ENCODE results near the gene IRF7. TPM values are rescaled to one million over a fixed set of nuclear protein-coding genes. Genes with fewer than 3 reads are reported as not detected.

IRF7 gene
- total and polyA plus RNA-seq, 2 of the 4 experiments (the other 2 are of a cell fraction) = 1.6 to 4.5 TPM

DNA sequence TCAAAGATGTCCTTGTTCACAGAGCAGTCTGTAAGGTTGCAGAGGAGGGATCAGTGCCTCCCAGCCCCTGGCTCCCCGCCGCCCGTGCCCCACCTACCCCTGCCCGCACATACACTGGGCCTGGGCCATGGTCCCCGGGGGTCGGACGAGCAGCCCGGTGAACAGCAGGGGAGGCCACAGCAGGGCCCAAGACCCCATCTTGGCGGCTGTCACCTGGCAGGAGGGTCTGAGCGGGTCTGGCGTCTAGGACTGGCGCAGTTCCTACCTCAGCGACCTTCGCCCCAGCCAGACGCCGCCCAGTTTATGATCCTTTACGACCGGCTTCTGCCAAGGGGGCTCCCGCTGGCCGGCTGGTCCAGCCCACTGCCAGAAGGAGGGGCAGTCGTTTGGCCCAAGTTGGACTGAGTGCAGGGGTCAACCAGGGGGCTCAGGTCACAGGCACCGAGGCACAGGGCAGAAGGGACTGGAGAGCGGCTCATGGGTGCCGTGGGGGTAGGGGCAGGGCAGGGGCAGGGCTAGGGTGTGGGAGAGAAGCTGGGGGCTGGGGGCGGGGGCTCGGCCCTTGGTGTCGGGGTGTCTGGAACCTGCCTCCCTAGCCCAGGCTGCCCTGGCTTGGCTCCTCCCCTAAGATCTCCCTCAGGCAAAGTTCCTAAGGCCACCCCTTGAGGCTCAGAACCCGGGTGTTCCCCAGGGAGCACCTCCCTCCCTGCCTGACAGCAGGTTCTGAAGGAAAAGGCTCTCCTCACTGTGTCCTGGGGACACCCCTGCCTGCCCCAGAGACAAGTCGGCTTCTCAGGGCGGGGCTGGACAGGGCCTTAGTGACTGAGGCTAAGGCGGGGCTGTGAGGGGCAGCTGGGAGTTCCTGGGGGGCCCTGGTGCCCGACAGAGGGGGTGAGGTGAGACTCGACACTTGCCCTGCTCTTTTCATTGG, 9.2 kb upstream of the IRF7 start, which contains the start of gene CDHR5:
CDHR5 (minus strand) TSS at position 251 of the 931 bp plus-strand sequence; CDS start at position 198, 53 bp downstream.
- Histone ChIP-seq H3K27me3 (ENCODE audit: control insufficient read depth, insufficient read depth, low read length) (peaks cover 2% of the 10 kb centered on the region; the same call in 1 of the 2 replicates), H3K79me1 (ENCODE audit: low read depth in 1 of 2, low read length in 2 of 2) (no peaks in the 10 kb centered on the region), H2BK120ac (ENCODE audit: low read depth, low read length) (no peak within 1 kb of the TSS), H3K9me3 (ENCODE audit: control insufficient read depth, insufficient read depth, low read length) (no peaks in the 10 kb centered on the region), H3K4me2 (ENCODE audit: low read depth, low read length) (no peak within 1 kb of the TSS), H4K5ac (ENCODE audit: low read depth, low read length) (no peak within 1 kb of the TSS), H3K36me3 (ENCODE audit: control insufficient read depth, insufficient read depth, low read length) (peaks cover 2% of the 10 kb centered on the region; the same call in 1 of the 2 replicates), H3K9me1 (ENCODE audit: insufficient read depth, low read length) (peaks cover 8% of the 10 kb centered on the region; the same call in 1 of the 2 replicates), H4K20me1 (ENCODE audit: insufficient read depth, low read length) (peaks cover 6% of the 10 kb centered on the region), H3K4ac (ENCODE audit: low read depth, low read length) (no peak within 1 kb of the TSS), H2AFZ (replicated peaks; ENCODE audit: low read length, poor library complexity) (no peak within 1 kb of the TSS), H3K4me1 (ENCODE audit: control insufficient read depth, insufficient read depth, low read length) (peaks cover 4% of the 10 kb centered on the region; the same call in 1 of the 2 replicates), H3K18ac (ENCODE audit: low read depth, low read length) (no peak within 1 kb of the TSS), H2BK5ac (ENCODE audit: low read depth, low read length, poor library complexity, severe bottlenecking) (no peak within 1 kb of the TSS), H2AK5ac (ENCODE audit: low read depth, low read length) (no peak within 1 kb of the TSS), H3K4me3 (ENCODE audit: insufficient read depth, low read depth, low read length) (no peak within 1 kb of the TSS), H4K8ac (ENCODE audit: low read depth in 2 of 2, low read length in 2 of 2) (no peak within 1 kb of the TSS), H4K91ac (ENCODE audit: insufficient read depth, low read depth, low read length) (no peak within 1 kb of the TSS), H3K9ac (ENCODE audit: low read depth, low read length) (no peak within 1 kb of the TSS), H3K56ac (ENCODE audit: extremely low read depth, insufficient read depth, low read length) (no peak within 1 kb of the TSS), H3K23ac (ENCODE audit: low read depth, low read length) (no peak within 1 kb of the TSS), H2BK15ac (ENCODE audit: low read depth, low read length) (no peak within 1 kb of the TSS), H2BK20ac (ENCODE audit: low read depth, low read length) (no peak within 1 kb of the TSS), H2AK9ac (replicated peaks; ENCODE audit: low read depth, low read length, poor library complexity) (no peak within 1 kb of the TSS), H3K14ac (replicated peaks; ENCODE audit: low read depth, low read length) (no peak within 1 kb of the TSS), H3K27ac (ENCODE audit: insufficient read depth, low read length) (no peak within 1 kb of the TSS)
- intact Hi-C loops (cut with micrococcal nuclease) = no loop called here
- ChIA-PET POLR2A (ENCODE audit: unreplicated experiment) (no interaction called here), CTCF (no interaction called here)
- no peak for ATAC-seq (ENCODE audit: low read depth)
- 92% methylated on average over 13 of the region's 33 CpGs; no CpG with 5 or more reads in 1 of the 2 experiments for WGBS, 2 experiments (ENCODE audit: extremely low coverage in 2 of 2, insufficient read length in 1 of 2)
- TF ChIP-seq MAZ (IDR thresholded peaks at IDR 0.05; ENCODE audit: borderline replicate concordance, low read depth, low read length) (no peak), RCOR1 (IDR thresholded peaks at IDR 0.05; ENCODE audit: insufficient replicate concordance, low read length) (no peak), MXI1 (IDR thresholded peaks at IDR 0.05; ENCODE audit: borderline replicate concordance, low read depth, low read length) (no peak)
- TF ChIP-seq, protein P1, sequence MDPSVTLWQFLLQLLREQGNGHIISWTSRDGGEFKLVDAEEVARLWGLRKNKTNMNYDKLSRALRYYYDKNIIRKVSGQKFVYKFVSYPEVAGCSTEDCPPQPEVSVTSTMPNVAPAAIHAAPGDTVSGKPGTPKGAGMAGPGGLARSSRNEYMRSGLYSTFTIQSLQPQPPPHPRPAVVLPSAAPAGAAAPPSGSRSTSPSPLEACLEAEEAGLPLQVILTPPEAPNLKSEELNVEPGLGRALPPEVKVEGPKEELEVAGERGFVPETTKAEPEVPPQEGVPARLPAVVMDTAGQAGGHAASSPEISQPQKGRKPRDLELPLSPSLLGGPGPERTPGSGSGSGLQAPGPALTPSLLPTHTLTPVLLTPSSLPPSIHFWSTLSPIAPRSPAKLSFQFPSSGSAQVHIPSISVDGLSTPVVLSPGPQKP (IDR thresholded peaks at IDR 0.05; ENCODE audit: borderline replicate concordance, low read depth, low read length) = no peak
- BruUV-seq (replicated peaks) = no TSS peak
- dilution Hi-C loops (cut with HindIII; ENCODE audit: low sequenced_read_pairs, unreplicated experiment) = no loop called here
- DNase-seq = no peak
- in situ Hi-C loops (cut with MboI; ENCODE audit: low sequenced_read_pairs) = no loop called here
